HFFc6 (cell line): Measurements from ENCODE around the gene DLX2. TPM values are rescaled to one million over a fixed set of nuclear protein-coding genes. Genes with fewer than 3 reads are reported as not detected.
A peak's percentile ranks its signal among the peaks of the same experiment; 100 is the strongest.

ENCODE experiments used
- DNase-seq: peaks from one replicate; pipeline ENCODE4 v3.0.0-alpha.2; 2018
- H3K27ac Mint-ChIP-seq: 2 replicates; pipeline ENCODE4 v1.8.0; 2020; ENCODE audit warnings: mild to moderate bottlenecking, mixed read lengths
- H3K27me3 Mint-ChIP-seq: 2 replicates; pipeline ENCODE4 v1.8.0; 2021; ENCODE audit warnings: mild to moderate bottlenecking, moderate library complexity, mixed read lengths; ENCODE audit not compliant: insufficient read depth
- H3K36me3 Mint-ChIP-seq: 2 replicates; pipeline ENCODE4 v1.8.0; 2021; ENCODE audit warnings: low read depth, mixed read lengths
- H3K4me1 Mint-ChIP-seq: 2 replicates; pipeline ENCODE4 v1.8.0; 2020; ENCODE audit warnings: low read depth, mixed read lengths
- H3K4me3 Mint-ChIP-seq: 2 replicates; pipeline ENCODE4 v1.8.0; 2020; ENCODE audit warnings: mild to moderate bottlenecking, moderate library complexity, mixed read lengths
- H3K9me3 Mint-ChIP-seq: 2 replicates; pipeline ENCODE4 v1.8.0; 2020; ENCODE audit warnings: mild to moderate bottlenecking, mixed read lengths
- total RNA-seq, 6 experiments: library from RNA; stranded (reverse); fragmentation: NEBNext Ultra II Directional; extraction: Animal tissue kit (Norgen Biotek cat#: 25700); gene quantifications; 2 replicates in 1 of 6; 3 replicates in 5 of 6; pipeline ENCODE4 v1.2.3, GENCODE V29; 2021
- TF ChIP-seq, protein P1 (sequence below): fragments of 200-600 bp; sonication (generic); IDR thresholded peaks from 2 replicates; pipeline ENCODE4 v1.5.0; 2021; ENCODE audit warnings: antibody characterized with exemption, mild to moderate bottlenecking

DLX2 gene
- total RNA-seq, 6 experiments from 2014 or later, result 8.8 to 12.6 (median 9.5) TPM

DNA sequence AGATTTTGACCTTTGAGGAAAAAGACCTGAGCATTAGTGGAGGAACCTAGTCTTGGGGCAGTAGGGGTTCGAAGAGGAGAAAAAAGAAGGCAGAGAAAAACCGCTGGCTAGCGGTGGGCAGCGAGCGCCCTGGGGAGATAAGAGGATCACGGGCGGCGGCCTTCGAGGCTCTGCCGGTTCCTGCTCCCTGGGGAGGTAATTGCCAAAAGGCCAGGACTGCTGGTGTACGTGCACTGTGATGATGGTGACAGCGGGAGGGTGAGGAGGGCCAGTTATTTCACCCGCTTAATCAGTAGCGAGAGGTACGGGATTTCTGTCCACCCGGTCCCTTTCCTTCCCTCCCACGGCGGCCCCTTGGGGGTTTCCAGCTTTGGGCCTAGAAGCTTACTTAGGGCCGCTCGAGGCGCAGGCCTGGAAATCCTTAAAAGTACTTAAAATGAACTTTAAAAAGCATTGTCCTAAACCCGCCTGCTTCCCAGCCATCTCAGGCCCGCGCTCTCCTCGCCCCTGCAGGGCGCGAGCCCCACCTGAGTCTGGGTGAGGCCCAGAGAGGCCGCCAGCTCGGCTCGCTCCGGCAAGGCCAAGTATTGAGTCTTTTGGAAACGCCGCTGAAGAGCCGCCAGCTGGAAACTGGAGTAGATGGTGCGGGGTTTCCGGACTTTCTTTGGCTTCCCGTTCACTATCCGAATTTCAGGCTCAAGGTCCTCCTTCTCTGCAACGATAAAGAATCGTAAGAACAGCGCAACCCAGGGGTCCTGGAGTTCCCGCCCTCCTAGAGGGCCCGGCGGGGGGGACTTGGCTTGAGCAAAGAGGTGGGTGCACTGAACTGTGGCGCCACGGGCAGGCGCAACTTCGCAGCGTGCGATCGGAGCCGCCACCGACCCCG, 1.5 kb downstream of the DLX2 start:
- no peak for DNase-seq
- H3K27me3 Mint-ChIP-seq, result peaks cover 7% of the 10 kb centered on the region; the same call in 1 of the 2 replicates

DNA sequence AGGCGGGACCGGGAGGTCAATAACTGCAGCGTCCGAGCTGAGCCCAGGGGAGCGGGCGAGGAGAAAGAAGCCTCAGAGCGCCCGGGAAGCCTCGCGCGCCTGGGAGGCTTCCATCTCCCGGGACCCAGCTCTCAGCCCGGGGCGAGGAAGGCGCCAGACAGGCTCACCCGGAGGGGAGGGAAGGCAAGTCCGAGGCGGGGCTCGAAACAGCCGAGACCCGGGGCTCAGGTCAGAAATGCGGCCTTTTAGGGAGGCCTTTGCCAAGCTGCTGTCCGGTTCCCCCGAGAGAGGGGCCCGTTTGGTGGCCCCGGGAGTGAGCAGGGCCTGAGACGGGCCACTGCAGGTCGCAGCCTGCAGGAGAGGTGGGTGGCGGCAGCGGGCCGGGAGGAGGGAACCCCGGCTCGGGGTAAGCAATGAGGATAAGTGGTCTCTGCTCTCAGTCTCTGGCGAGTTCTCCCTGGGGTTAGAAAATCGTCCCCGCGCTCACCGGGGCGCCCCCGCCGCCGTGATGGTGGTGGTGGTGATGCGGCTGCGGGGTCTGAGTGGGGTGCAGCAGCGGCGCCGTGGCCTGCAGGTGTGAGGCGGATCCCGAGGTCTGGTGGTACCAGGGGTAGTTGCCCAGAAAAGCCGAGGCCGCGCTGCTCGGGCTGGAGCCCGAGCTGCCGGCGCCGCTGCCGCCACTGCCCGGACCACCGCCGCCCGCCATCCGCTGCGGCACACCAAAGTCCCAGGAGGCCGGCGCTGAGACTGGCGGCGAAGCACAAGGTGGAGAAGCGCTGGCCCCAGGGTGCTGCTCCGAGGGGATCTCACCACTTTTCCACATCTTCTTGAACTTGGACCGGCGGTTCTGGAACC, 2.4 kb downstream of the DLX2 start:
- peaks cover 9% of the 10 kb centered on the region; the same call in 1 of the 2 replicates for H3K36me3 Mint-ChIP-seq
- TF ChIP-seq, protein P1, sequence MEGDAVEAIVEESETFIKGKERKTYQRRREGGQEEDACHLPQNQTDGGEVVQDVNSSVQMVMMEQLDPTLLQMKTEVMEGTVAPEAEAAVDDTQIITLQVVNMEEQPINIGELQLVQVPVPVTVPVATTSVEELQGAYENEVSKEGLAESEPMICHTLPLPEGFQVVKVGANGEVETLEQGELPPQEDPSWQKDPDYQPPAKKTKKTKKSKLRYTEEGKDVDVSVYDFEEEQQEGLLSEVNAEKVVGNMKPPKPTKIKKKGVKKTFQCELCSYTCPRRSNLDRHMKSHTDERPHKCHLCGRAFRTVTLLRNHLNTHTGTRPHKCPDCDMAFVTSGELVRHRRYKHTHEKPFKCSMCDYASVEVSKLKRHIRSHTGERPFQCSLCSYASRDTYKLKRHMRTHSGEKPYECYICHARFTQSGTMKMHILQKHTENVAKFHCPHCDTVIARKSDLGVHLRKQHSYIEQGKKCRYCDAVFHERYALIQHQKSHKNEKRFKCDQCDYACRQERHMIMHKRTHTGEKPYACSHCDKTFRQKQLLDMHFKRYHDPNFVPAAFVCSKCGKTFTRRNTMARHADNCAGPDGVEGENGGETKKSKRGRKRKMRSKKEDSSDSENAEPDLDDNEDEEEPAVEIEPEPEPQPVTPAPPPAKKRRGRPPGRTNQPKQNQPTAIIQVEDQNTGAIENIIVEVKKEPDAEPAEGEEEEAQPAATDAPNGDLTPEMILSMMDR, result no peak
- H3K27ac Mint-ChIP-seq, result peak overlapping the region; percentile 90
- no peak for DNase-seq
- H3K4me3 Mint-ChIP-seq, result peak overlapping the region; percentile 95
- no peaks in the 10 kb centered on the region for H3K9me3 Mint-ChIP-seq
- H3K27me3 Mint-ChIP-seq, result peaks cover 7% of the 10 kb centered on the region; the same call in 1 of the 2 replicates
- peaks cover 69% of the 10 kb centered on the region for H3K4me1 Mint-ChIP-seq

More for the DNA sequence above, 1.5 kb downstream of the DLX2 start:
- Mint-ChIP-seq H3K27ac (peak overlapping the region; percentile 90), H3K4me1 (peaks cover 68% of the 10 kb centered on the region), H3K4me3 (peak overlapping the region; percentile 95), H3K36me3 (peaks cover 9% of the 10 kb centered on the region; the same call in 1 of the 2 replicates), H3K9me3 (no peaks in the 10 kb centered on the region)
- TF ChIP-seq, protein P1, result 0 out of 2 replicates have a peak, but pooled peaks have one; percentile 10

DNA sequence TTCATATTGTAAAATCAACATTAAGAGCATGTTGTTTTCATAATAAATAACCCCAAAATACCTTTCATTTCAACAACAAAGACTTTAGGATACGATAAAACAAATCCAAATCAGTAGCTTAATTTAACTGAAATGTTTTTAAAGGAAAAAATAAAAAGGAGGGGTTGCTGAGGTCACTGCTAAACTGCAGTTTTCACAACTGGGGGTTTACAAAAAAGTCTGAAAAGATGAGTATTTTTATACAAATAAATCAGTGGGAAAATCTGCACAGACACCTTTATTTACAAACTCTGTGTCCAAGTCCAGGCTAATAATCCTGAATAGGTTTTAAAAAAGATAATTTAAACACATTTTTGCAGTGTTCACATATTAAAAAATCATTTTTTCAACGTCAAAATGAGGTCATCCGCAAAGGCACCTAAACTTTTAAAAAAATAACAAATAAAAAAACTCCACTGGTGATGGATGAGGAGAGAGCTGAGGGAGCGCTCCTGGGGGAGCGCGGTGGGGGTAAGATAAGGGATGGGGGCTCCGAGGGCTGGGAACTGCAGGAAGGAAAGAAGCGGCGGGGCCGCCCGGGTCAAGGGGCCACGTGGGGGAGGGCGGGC, 3.1 kb downstream of the DLX2 start:
- Mint-ChIP-seq H3K27ac (peak overlapping the region; percentile 90), H3K9me3 (no peaks in the 10 kb centered on the region), H3K27me3 (peaks cover 7% of the 10 kb centered on the region; the same call in 1 of the 2 replicates), H3K4me3 (peak overlapping the region; percentile 95), H3K4me1 (peaks cover 65% of the 10 kb centered on the region), H3K36me3 (peaks cover 9% of the 10 kb centered on the region; the same call in 1 of the 2 replicates)
- DNase-seq, result no peak
- TF ChIP-seq, protein P1, result no peak

DNA sequence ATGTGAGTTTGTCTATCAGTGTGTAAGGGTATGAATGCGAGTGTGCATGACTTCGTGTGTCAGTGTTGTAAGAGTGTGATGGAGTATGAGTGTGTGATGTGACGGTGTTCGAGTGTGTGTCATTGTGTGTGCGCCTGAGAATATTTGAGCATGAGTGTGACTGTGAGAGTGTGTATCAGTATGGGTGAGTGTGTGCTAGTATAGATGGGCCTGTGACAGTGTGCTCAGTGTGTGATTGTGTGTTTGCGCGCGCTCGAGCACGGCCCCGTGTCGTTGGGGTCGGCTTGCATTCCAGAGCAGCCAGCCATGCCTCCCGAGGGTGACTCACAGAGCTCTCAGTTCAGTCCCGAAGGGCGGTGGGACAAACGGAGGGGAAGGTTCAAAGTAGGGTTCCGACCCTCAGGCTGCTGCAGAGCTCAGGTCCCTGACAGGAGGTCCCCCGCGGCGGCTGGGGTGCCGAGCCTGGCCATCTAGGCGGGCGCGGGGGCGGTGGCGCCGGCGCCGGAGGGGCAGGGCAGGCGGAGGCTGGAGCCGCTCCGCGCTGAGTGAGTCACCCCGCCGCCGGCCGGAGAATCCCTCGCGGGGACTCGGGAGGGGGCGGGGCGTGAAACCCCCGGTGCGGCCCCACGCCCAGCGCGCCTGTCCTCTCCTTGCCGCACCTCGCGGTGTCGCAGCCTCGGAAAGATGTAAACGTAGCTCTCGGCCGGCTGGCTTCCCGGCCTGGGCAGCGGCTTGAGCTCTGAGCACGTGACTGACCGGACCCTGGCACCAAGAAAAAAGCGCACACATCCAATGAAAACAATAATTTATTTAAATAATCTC, 3.8 kb downstream of the DLX2 start:
- TF ChIP-seq, protein P1, result no peak
- Mint-ChIP-seq H3K27ac (peak overlapping the region; percentile 90), H3K4me1 (peaks cover 63% of the 10 kb centered on the region), H3K27me3 (peaks cover 11% of the 10 kb centered on the region; the same call in 1 of the 2 replicates), H3K4me3 (peak overlapping the region; percentile 95), H3K36me3 (peaks cover 9% of the 10 kb centered on the region; the same call in 1 of the 2 replicates), H3K9me3 (no peaks in the 10 kb centered on the region)
- DNase-seq, result peak; percentile 81
